ENCODE results near the gene STRA8. TPM values are rescaled to one million over a fixed set of nuclear protein-coding genes. Genes with fewer than 3 reads are reported as not detected.
A peak's percentile ranks its signal among the peaks of the same experiment; 100 is the strongest.

The STRA8 gene, protein sequence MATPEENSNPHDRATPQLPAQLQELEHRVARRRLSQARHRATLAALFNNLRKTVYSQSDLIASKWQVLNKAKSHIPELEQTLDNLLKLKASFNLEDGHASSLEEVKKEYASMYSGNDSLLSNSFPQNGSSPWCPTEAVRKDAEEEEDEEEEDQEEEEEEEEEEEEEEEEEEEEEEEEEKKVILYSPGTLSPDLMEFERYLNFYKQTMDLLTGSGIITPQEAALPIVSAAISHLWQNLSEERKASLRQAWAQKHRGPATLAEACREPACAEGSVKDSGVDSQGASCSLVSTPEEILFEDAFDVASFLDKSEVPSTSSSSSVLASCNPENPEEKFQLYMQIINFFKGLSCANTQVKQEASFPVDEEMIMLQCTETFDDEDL
- total RNA-seq (not detected), polyA plus RNA-seq (not detected)
- long read RNA-seq, donor 1, result 0 reads
- long read RNA-seq, donor 2, result 0 reads
- long read RNA-seq, donor 3, result 0 reads
- long read RNA-seq, donor 4, result 0 reads
- long read RNA-seq, donor 5, result 0 reads
- long read RNA-seq, donor 6, result 0 reads
- long read RNA-seq, donor 7, result 0 reads
- long read RNA-seq, donor 8, result 0 reads
- long read RNA-seq, donor 9, result 0 reads
- long read RNA-seq, donor 10, result 0 reads

DNA sequence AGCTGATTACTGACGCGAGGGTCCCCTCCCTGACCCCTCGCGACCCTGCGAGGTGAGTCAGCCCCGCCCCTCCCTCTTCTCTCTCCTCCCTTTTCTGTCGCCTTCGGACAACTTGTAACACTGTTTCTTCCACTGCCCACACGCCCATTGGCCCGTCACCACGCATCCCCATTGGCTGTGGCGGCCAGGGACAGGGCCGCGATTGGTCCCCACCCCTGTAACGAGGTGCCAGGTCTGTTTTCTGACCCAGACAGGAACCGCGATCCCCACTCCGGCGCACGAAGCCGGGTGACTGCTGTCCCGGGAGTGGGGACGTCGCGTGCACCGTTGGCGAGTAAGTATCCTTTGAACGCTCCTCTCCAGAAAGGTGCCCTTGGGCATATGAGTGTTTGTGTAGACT is at the start of gene STRA8:
Gene STRA8 (plus strand): TSS at position 269 of the 400 bp plus-strand sequence. CDS start 6,687 bp downstream, outside the sequence.
- H3K36me3 ChIP-seq (replicated peaks in 1 of 2), result no peaks in the 10 kb centered on the region
- no peaks in the 10 kb centered on the region for H3K9me3 ChIP-seq (replicated peaks in 1 of 3)
- H3K27ac ChIP-seq, result no peak within 1 kb of the TSS
- intact Hi-C loops (cut with DNase I), result no loop called here
- H3K27me3 ChIP-seq, result no peaks in the 10 kb centered on the region
- DNase-seq, result no peak
- whole genome bisulfite sequencing, 4 donors, result 90 to 95% (median 93%) methylated on average over 28 of the region's 28 CpGs
- no peak within 1 kb of the TSS for H3K4me3 ChIP-seq
- no peaks in the 10 kb centered on the region for H3K4me1 ChIP-seq (replicated peaks in 1 of 2)
- TF ChIP-seq, protein P1, sequence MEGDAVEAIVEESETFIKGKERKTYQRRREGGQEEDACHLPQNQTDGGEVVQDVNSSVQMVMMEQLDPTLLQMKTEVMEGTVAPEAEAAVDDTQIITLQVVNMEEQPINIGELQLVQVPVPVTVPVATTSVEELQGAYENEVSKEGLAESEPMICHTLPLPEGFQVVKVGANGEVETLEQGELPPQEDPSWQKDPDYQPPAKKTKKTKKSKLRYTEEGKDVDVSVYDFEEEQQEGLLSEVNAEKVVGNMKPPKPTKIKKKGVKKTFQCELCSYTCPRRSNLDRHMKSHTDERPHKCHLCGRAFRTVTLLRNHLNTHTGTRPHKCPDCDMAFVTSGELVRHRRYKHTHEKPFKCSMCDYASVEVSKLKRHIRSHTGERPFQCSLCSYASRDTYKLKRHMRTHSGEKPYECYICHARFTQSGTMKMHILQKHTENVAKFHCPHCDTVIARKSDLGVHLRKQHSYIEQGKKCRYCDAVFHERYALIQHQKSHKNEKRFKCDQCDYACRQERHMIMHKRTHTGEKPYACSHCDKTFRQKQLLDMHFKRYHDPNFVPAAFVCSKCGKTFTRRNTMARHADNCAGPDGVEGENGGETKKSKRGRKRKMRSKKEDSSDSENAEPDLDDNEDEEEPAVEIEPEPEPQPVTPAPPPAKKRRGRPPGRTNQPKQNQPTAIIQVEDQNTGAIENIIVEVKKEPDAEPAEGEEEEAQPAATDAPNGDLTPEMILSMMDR (IDR thresholded peaks at IDR 0.05), result no peak
- TF ChIP-seq POLR2A (IDR thresholded peaks at IDR 0.05), result no peak

DNA sequence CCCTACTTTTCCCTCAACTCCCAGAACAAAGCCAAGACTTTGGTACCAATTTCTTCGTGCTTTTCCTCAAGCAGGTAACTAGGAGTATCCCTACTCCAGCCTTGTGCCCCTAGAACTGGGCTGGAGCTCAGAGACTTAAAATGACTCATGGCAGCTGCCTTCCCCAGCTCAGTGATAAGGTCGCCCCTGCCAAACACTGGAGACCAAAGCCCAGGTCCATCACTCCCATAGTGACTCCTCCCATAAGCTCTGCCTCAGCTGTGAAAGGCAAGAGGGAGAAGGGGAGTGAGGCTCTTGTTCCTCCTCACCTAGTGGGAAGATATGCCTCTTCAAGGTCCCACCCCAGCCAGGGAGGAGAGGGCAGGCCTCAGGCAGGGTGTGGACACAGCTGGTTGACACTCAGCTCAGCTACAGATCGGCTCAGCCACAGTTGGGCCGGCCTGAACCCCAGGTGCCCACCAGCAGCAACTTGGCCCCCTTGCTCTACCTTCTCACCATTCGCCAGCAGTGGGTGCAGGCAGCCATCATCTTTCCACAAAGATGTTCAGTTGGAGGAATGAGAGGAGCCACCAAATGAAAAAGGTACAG is 49.3 kb upstream of the STRA8 start:
- intact Hi-C loops (cut with DNase I), result no loop called here
- Histone ChIP-seq H3K9me3 (replicated peaks in 1 of 3) (peaks cover 0 to 16% (median 0%) of the 10 kb centered on the region in 3 donors), H3K27me3 (no peaks in the 10 kb centered on the region), H3K4me3 (no peak overlapping the region), H3K27ac (no peak overlapping the region), H3K36me3 (replicated peaks in 1 of 2) (peaks cover 0 to 50% of the 10 kb centered on the region in 2 donors), H3K4me1 (replicated peaks in 1 of 2) (peaks cover 0 to 3% of the 10 kb centered on the region in 2 donors)
- 79 to 96% (median 94%) methylated on average over 4 to 5 of the region's 5 CpGs for WGBS, 4 donors
- peak in 1 of 7 donors; percentile 39 for DNase-seq
- no peak for TF ChIP-seq POLR2A (IDR thresholded peaks at IDR 0.05)
- TF ChIP-seq, protein P1 (IDR thresholded peaks at IDR 0.05), result no peak

DNA sequence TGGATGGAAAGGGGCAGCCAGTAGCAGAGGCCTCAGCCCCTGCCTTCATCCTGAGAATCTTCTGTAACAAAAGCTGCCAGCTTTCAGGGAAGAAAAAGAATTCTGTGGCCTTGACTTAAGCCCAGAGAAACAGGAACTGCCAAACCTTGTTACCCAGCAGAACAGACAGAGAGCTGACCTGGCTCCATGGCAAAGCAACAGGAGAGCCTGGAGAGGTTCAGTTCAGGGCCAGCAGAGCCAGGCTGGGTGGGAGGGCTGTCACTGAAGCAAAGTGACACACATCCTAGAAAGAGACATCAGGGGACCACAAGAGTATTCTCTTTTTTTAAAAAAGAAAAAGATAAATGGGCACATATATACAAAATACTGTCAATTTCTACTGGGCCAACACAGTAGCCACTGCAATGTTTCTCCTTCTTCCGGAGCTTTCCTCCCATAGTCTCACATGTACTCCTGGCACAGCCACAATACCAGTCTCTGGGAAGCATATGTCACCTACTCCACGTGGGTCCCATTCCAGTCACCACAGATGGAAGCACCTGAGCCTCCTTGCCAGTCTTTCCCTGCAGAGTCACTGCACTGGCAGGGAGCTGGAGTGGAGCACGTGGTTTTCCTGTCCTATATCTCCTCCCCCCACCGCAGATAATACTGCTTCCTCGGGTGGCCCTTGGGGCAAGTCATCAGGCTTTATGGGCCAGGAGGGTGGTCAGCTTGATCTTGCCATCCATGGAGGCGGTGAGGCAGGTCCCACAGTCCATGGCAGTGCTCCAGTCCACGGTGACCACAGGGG is 48.0 kb upstream of the STRA8 start:
- no peak overlapping the region for H3K27ac ChIP-seq
- 81 to 90% (median 86%) methylated on average over 2 to 7 of the region's 7 CpGs for WGBS, 4 donors
- H3K4me1 ChIP-seq (replicated peaks in 1 of 2), result peaks cover 0 to 15% of the 10 kb centered on the region in 2 donors
- intact Hi-C loops (cut with DNase I), result no loop called here
- no peak overlapping the region for H3K4me3 ChIP-seq
- H3K36me3 ChIP-seq (replicated peaks in 1 of 2), result peaks cover 0 to 50% of the 10 kb centered on the region in 2 donors
- H3K9me3 ChIP-seq (replicated peaks in 1 of 3), result peaks cover 0 to 16% (median 0%) of the 10 kb centered on the region in 3 donors
- TF ChIP-seq POLR2A (IDR thresholded peaks at IDR 0.05), result no peak
- TF ChIP-seq, protein P1 (IDR thresholded peaks at IDR 0.05), result no peak
- H3K27me3 ChIP-seq, result no peaks in the 10 kb centered on the region
- DNase-seq, result peak in 1 of 7 donors; percentile 41

DNA sequence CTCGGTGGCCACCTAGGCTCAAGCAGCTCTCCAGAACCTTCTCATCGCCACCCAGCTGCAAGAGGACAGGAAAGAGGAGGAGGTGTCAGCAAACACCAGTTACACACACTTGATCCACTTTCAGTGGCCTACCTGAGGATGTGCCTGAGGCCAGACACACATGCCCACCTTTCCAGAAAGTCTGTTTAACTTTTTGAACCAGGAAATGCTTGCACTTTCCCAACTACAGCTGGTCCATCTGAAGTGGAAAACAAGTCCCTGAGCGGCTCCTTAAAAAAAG is 47.4 kb upstream of the STRA8 start:
- no peaks in the 10 kb centered on the region for H3K27me3 ChIP-seq
- H3K4me1 ChIP-seq (replicated peaks in 1 of 2), result peaks cover 0 to 15% of the 10 kb centered on the region in 2 donors
- no peak overlapping the region for H3K27ac ChIP-seq
- WGBS, 4 donors, result 92 to 98% (median 94%) methylated on average over 1 to 3 of the region's 3 CpGs
- TF ChIP-seq POLR2A (IDR thresholded peaks at IDR 0.05), result no peak
- TF ChIP-seq, protein P1 (IDR thresholded peaks at IDR 0.05), result no peak
- H3K4me3 ChIP-seq, result no peak overlapping the region
- intact Hi-C loops (cut with DNase I), result no loop called here
- H3K36me3 ChIP-seq (replicated peaks in 1 of 2), result peaks cover 0 to 50% of the 10 kb centered on the region in 2 donors
- peaks cover 0 to 12% (median 0%) of the 10 kb centered on the region in 3 donors for H3K9me3 ChIP-seq (replicated peaks in 1 of 3)
- no peak for DNase-seq
